ENCODE results near the gene VTI1B.
"Not testable (repeated sequence)": the region's sequence is repeated elsewhere in the genome, so short reads cannot be mapped to it uniquely, and the experiment has no call there.

Gene VTI1B

GRCh38 chr14:67610491-67610890 is 63.9 kb downstream of the VTI1B start:
- in situ Hi-C loops (cut with MboI; ENCODE audit: low pct_unique_long_range_greater_than_20kb, low sequenced_read_pairs, unreplicated experiment), result no loop called here
- DNase-seq (ENCODE audit: low spot score), result no peak
- TF ChIP-seq CTCF (IDR thresholded peaks at IDR 0.05; ENCODE audit: extremely low read depth, insufficient read depth, missing control alignments), result no peak

GRCh38 chr14:67609642-67610310 is 64.7 kb downstream of the VTI1B start:
- no peak for DNase-seq (ENCODE audit: low spot score)
- TF ChIP-seq CTCF (IDR thresholded peaks at IDR 0.05; ENCODE audit: extremely low read depth, insufficient read depth, missing control alignments), result no peak
- in situ Hi-C loops (cut with MboI; ENCODE audit: low pct_unique_long_range_greater_than_20kb, low sequenced_read_pairs, unreplicated experiment), result no loop called here

GRCh38 chr14:67607646-67608045 is 66.8 kb downstream of the VTI1B start:
- in situ Hi-C loops (cut with MboI; ENCODE audit: low pct_unique_long_range_greater_than_20kb, low sequenced_read_pairs, unreplicated experiment), result no loop called here
- DNase-seq (ENCODE audit: low spot score), result no peak
- no peak for TF ChIP-seq CTCF (IDR thresholded peaks at IDR 0.05; ENCODE audit: extremely low read depth, insufficient read depth, missing control alignments)

GRCh38 chr14:67602995-67603545 is 71.4 kb downstream of the VTI1B start:
- no peak for TF ChIP-seq CTCF (IDR thresholded peaks at IDR 0.05; ENCODE audit: extremely low read depth, insufficient read depth, missing control alignments)
- in situ Hi-C loops (cut with MboI; ENCODE audit: low pct_unique_long_range_greater_than_20kb, low sequenced_read_pairs, unreplicated experiment), result no loop called here
- DNase-seq (ENCODE audit: low spot score), result no peak

- TF ChIP-seq CTCF (IDR thresholded peaks at IDR 0.05; ENCODE audit: extremely low read depth, insufficient read depth, missing control alignments), result no peak
- in situ Hi-C loops (cut with MboI; ENCODE audit: low pct_unique_long_range_greater_than_20kb, low sequenced_read_pairs, unreplicated experiment), result no loop called here
- no peak for DNase-seq (ENCODE audit: low spot score)
These were observed 72.4 kb downstream of the VTI1B start for GRCh38 chr14:67602076-67602475.

GRCh38 chr14:67600562-67600974 is 73.9 kb downstream of the VTI1B start:
- in situ Hi-C loops (cut with MboI; ENCODE audit: low pct_unique_long_range_greater_than_20kb, low sequenced_read_pairs, unreplicated experiment), result not testable (repeated sequence)

DNA sequence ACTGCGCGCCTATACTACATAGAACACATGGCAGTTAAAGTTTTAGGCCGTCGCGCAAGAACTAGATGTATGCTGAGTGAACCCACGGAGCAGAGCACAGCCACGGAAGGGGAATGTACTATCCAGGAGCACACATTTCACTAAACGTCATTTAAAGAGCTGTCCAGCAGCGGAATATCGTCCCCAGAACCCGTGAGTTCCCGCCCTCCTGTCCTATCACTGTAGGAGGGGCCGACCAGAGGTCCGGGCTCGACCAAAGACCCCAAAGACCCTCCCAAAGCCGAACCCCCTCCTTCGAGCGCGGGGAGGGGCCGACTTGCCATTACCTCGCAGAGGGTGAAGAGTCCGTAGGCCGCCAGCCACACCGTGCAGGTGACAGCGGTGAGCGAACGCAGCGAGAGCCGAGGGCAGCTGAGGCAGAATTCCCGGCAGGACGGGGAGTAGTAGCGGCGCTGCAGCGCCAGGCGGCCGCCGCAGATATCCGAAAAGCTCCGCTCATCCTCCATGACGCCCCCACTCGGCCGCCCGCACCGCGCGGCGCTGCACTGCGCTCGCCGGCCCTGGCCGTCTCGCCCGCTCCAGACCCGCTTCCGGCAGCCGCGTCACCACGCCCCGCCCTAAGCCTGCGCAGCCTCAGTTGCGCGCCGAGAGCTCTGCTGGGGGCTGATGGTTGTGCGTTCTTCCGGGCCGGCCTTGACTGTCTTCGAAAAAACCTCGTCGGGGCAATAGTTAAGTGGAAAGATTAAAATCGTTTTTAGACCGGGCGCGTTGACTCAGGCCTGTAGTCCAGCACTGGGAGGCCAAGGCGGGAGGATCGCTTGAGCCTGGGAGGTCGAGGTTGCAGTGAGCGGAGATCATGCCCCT is 74.5 kb downstream of the VTI1B start, which contains the start of gene PIGH:
PIGH (minus strand) TSS at position 571 of the 864 bp plus-strand sequence; CDS start at position 506, 65 bp downstream.
- peak; percentile 95 for DNase-seq (ENCODE audit: low spot score)
- peak; percentile 65 for TF ChIP-seq CTCF (IDR thresholded peaks at IDR 0.05; ENCODE audit: extremely low read depth, insufficient read depth, missing control alignments)
- in situ Hi-C loops (cut with MboI; ENCODE audit: low pct_unique_long_range_greater_than_20kb, low sequenced_read_pairs, unreplicated experiment), result no loop called here

More at GRCh38 chr14:67600562-67600974, 73.9 kb downstream of the VTI1B start:
- not testable (repeated sequence) for DNase-seq (ENCODE audit: low spot score)

All from GM13977 (cell line).